ENCODE measurements around the gene CDC14C.
A peak's percentile ranks its signal among the peaks of the same experiment; 100 is the strongest.

Gene CDC14C

DNA sequence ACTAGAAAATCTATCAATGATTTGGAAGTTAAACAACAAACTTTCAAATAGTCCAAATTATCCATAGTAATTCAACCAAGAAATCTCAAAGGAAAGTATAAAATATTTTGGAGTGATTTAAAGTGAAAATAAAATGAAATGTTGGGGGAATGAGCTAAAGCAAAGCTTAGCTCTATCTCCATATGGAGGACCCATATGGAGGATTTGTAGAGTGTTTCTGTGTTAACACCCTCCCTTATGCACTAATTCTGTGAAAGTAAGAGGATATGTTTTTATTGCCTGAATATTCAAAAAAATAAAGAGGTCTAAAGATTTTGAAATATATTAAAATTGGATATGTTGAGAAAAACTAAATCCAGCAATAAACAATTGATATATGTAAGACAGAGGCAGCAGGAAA lies 31.6 kb downstream of the CDC14C start:
- no peak overlapping the region for H2AK5ac ChIP-seq (ENCODE audit: low read length, severe bottlenecking)
- H3K79me1 ChIP-seq (replicated peaks; ENCODE audit: low read length, poor library complexity, severe bottlenecking): no peaks in the 10 kb centered on the region
- no peak overlapping the region for H3K4me2 ChIP-seq (ENCODE audit: low read length, poor library complexity, severe bottlenecking)
- no peak overlapping the region for H2BK12ac ChIP-seq (ENCODE audit: low read length in 2 of 2)
- no peak overlapping the region for H2BK5ac ChIP-seq (ENCODE audit: low read depth, low read length, poor library complexity, severe bottlenecking)
- H3K9me3 ChIP-seq (ENCODE audit: control insufficient read depth, low read length): no peaks in the 10 kb centered on the region
- H4K8ac ChIP-seq (ENCODE audit: low read length): no peak overlapping the region
- DNase-seq: no peak
- H3K9ac ChIP-seq (ENCODE audit: low read length): no peak overlapping the region
- no peaks in the 10 kb centered on the region for H3K36me3 ChIP-seq (ENCODE audit: control insufficient read depth in 1 of 2, insufficient read depth in 2 of 2, low read depth in 1 of 2, low read length in 2 of 2)
- H3K18ac ChIP-seq (ENCODE audit: low read depth in 1 of 2, low read length in 2 of 2): no peak overlapping the region
- no peak overlapping the region for H2AFZ ChIP-seq (ENCODE audit: low read depth, low read length)
- H2BK15ac ChIP-seq (ENCODE audit: low read depth, poor library complexity, severe bottlenecking): no peak overlapping the region
- no peak overlapping the region for H3K4ac ChIP-seq (ENCODE audit: low read depth in 1 of 2, low read length in 2 of 2)
- H3K27ac ChIP-seq (ENCODE audit: low read length, poor library complexity, severe bottlenecking): no peak overlapping the region
- H3K14ac ChIP-seq (ENCODE audit: low read length in 2 of 2): no peak overlapping the region
- no peak overlapping the region for H4K91ac ChIP-seq (ENCODE audit: low read length)
- no peak overlapping the region for H2BK120ac ChIP-seq (ENCODE audit: low read depth, low read length)
- no peaks in the 10 kb centered on the region for H3K4me1 ChIP-seq (ENCODE audit: control insufficient read depth, insufficient read depth, low read depth, low read length)
- no peaks in the 10 kb centered on the region for H3K27me3 ChIP-seq (ENCODE audit: control insufficient read depth in 1 of 2, insufficient read depth in 1 of 2, low read length in 2 of 2)
- no peak overlapping the region for H3K4me3 ChIP-seq (ENCODE audit: insufficient read depth in 1 of 2, low read depth in 1 of 2, low read length in 2 of 2)
- no peak overlapping the region for H3K23ac ChIP-seq (ENCODE audit: low read length in 2 of 2)

GRCh38 chr7:48959676-48960075 lies 35.3 kb downstream of the CDC14C start:
- no peak overlapping the region for H4K91ac ChIP-seq (ENCODE audit: low read length)
- no peak overlapping the region for H3K18ac ChIP-seq (ENCODE audit: low read depth in 1 of 2, low read length in 2 of 2)
- H2BK15ac ChIP-seq (ENCODE audit: low read depth, poor library complexity, severe bottlenecking): no peak overlapping the region
- no peak overlapping the region for H3K4me3 ChIP-seq (ENCODE audit: insufficient read depth in 1 of 2, low read depth in 1 of 2, low read length in 2 of 2)
- H3K27me3 ChIP-seq (ENCODE audit: control insufficient read depth in 1 of 2, insufficient read depth in 1 of 2, low read length in 2 of 2): no peaks in the 10 kb centered on the region
- no peaks in the 10 kb centered on the region for H3K9me3 ChIP-seq (ENCODE audit: control insufficient read depth, low read length)
- H3K4me1 ChIP-seq (ENCODE audit: control insufficient read depth, insufficient read depth, low read depth, low read length): no peaks in the 10 kb centered on the region
- no peak overlapping the region for H3K27ac ChIP-seq (ENCODE audit: low read length, poor library complexity, severe bottlenecking)
- no peak overlapping the region for H4K8ac ChIP-seq (ENCODE audit: low read length)
- no peak overlapping the region for H2AK5ac ChIP-seq (ENCODE audit: low read length, severe bottlenecking)
- H2AFZ ChIP-seq (ENCODE audit: low read depth, low read length): no peak overlapping the region
- H3K9ac ChIP-seq (ENCODE audit: low read length): no peak overlapping the region
- H3K14ac ChIP-seq (ENCODE audit: low read length in 2 of 2): no peak overlapping the region
- no peaks in the 10 kb centered on the region for H3K36me3 ChIP-seq (ENCODE audit: control insufficient read depth in 1 of 2, insufficient read depth in 2 of 2, low read depth in 1 of 2, low read length in 2 of 2)
- no peak overlapping the region for H3K4ac ChIP-seq (ENCODE audit: low read depth in 1 of 2, low read length in 2 of 2)
- H3K23ac ChIP-seq (ENCODE audit: low read length in 2 of 2): no peak overlapping the region
- H3K4me2 ChIP-seq (ENCODE audit: low read length, poor library complexity, severe bottlenecking): no peak overlapping the region
- H2BK5ac ChIP-seq (ENCODE audit: low read depth, low read length, poor library complexity, severe bottlenecking): no peak overlapping the region
- no peaks in the 10 kb centered on the region for H3K79me1 ChIP-seq (replicated peaks; ENCODE audit: low read length, poor library complexity, severe bottlenecking)
- no peak overlapping the region for H2BK12ac ChIP-seq (ENCODE audit: low read length in 2 of 2)
- H2BK120ac ChIP-seq (ENCODE audit: low read depth, low read length): no peak overlapping the region
- no peak for DNase-seq

DNA sequence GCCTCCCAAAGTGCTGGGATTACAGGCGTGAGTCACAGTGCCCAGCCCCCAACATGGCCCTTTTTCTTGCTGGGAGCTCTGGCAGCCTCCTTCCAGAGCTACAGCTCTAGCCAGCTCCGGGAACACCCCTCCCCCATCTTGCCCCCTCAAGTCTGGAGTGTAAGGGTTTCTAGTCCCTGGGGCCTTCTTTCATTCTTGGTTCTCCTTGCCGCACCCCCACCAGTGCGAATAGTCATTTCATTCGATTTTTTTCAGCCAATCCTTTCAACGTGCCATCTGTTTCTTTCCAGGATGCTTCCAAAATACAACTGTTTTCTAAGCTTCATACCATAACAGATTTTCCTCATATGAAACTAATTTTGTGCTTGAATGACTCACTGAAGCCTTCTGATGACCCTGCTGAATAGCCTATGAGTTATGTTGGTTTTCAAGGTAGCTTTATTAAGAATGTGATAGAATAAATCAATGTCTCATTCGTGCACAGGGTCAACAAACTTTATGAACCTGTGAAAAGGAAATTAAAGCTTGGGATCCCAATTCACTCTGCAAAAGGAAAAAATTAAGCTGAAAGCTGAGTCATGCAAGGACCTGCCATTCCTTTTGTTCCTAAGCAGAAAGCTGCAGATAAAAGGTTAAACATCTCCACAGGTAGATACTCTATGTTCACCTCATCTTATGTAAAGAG lies 38.6 kb downstream of the CDC14C start:
- no peak overlapping the region for H2BK12ac ChIP-seq (ENCODE audit: low read length in 2 of 2)
- no peak overlapping the region for H2AFZ ChIP-seq (ENCODE audit: low read depth, low read length)
- no peak overlapping the region for H3K18ac ChIP-seq (ENCODE audit: low read depth in 1 of 2, low read length in 2 of 2)
- 70% methylated on average over 7 of the region's 7 CpGs for WGBS
- H3K9me3 ChIP-seq (ENCODE audit: control insufficient read depth, low read length): no peaks in the 10 kb centered on the region
- H3K27ac ChIP-seq (ENCODE audit: low read length, poor library complexity, severe bottlenecking): no peak overlapping the region
- no peak overlapping the region for H2BK15ac ChIP-seq (ENCODE audit: low read depth, poor library complexity, severe bottlenecking)
- peak overlapping the region; percentile 29 for H3K9ac ChIP-seq (ENCODE audit: low read length)
- no peak overlapping the region for H3K4ac ChIP-seq (ENCODE audit: low read depth in 1 of 2, low read length in 2 of 2)
- no peaks in the 10 kb centered on the region for H3K36me3 ChIP-seq (ENCODE audit: control insufficient read depth in 1 of 2, insufficient read depth in 2 of 2, low read depth in 1 of 2, low read length in 2 of 2)
- H3K79me1 ChIP-seq (replicated peaks; ENCODE audit: low read length, poor library complexity, severe bottlenecking): no peaks in the 10 kb centered on the region
- no peaks in the 10 kb centered on the region for H3K4me1 ChIP-seq (ENCODE audit: control insufficient read depth, insufficient read depth, low read depth, low read length)
- H3K27me3 ChIP-seq (ENCODE audit: control insufficient read depth in 1 of 2, insufficient read depth in 1 of 2, low read length in 2 of 2): no peaks in the 10 kb centered on the region
- DNase-seq: no peak
- no peak overlapping the region for H2BK5ac ChIP-seq (ENCODE audit: low read depth, low read length, poor library complexity, severe bottlenecking)
- H4K8ac ChIP-seq (ENCODE audit: low read length): no peak overlapping the region
- H3K4me3 ChIP-seq (ENCODE audit: insufficient read depth in 1 of 2, low read depth in 1 of 2, low read length in 2 of 2): no peak overlapping the region
- H3K14ac ChIP-seq (ENCODE audit: low read length in 2 of 2): no peak overlapping the region
- no peak overlapping the region for H2AK5ac ChIP-seq (ENCODE audit: low read length, severe bottlenecking)
- H4K91ac ChIP-seq (ENCODE audit: low read length): no peak overlapping the region
- no peak overlapping the region for H2BK120ac ChIP-seq (ENCODE audit: low read depth, low read length)
- no peak overlapping the region for H3K4me2 ChIP-seq (ENCODE audit: low read length, poor library complexity, severe bottlenecking)
- no peak overlapping the region for H3K23ac ChIP-seq (ENCODE audit: low read length in 2 of 2)

- Histone ChIP-seq H3K4me2 (ENCODE audit: low read length, poor library complexity, severe bottlenecking) (no peak overlapping the region), H3K9ac (ENCODE audit: low read length) (peak overlapping the region; percentile 46), H3K36me3 (ENCODE audit: control insufficient read depth in 1 of 2, insufficient read depth in 2 of 2, low read depth in 1 of 2, low read length in 2 of 2) (no peaks in the 10 kb centered on the region), H2BK120ac (ENCODE audit: low read depth, low read length) (no peak overlapping the region), H4K91ac (ENCODE audit: low read length) (no peak overlapping the region), H3K79me1 (replicated peaks; ENCODE audit: low read length, poor library complexity, severe bottlenecking) (no peaks in the 10 kb centered on the region), H2BK12ac (ENCODE audit: low read length in 2 of 2) (no peak overlapping the region), H3K27ac (ENCODE audit: low read length, poor library complexity, severe bottlenecking) (no peak overlapping the region), H4K8ac (ENCODE audit: low read length) (no peak overlapping the region), H3K27me3 (ENCODE audit: control insufficient read depth in 1 of 2, insufficient read depth in 1 of 2, low read length in 2 of 2) (no peaks in the 10 kb centered on the region), H2BK15ac (ENCODE audit: low read depth, poor library complexity, severe bottlenecking) (no peak overlapping the region), H3K14ac (ENCODE audit: low read length in 2 of 2) (no peak overlapping the region), H2AK5ac (ENCODE audit: low read length, severe bottlenecking) (no peak overlapping the region), H3K4me3 (ENCODE audit: insufficient read depth in 1 of 2, low read depth in 1 of 2, low read length in 2 of 2) (no peak overlapping the region), H3K4ac (ENCODE audit: low read depth in 1 of 2, low read length in 2 of 2) (no peak overlapping the region), H3K4me1 (ENCODE audit: control insufficient read depth, insufficient read depth, low read depth, low read length) (no peaks in the 10 kb centered on the region), H3K18ac (ENCODE audit: low read depth in 1 of 2, low read length in 2 of 2) (no peak overlapping the region), H3K9me3 (ENCODE audit: control insufficient read depth, low read length) (no peaks in the 10 kb centered on the region), H2AFZ (ENCODE audit: low read depth, low read length) (no peak overlapping the region), H2BK5ac (ENCODE audit: low read depth, low read length, poor library complexity, severe bottlenecking) (no peak overlapping the region), H3K23ac (ENCODE audit: low read length in 2 of 2) (no peak overlapping the region)
- no peak for DNase-seq
- WGBS: 58% methylated on average over 1 of the region's 3 CpGs
Observed at GRCh38 chr7:48964074-48964473, 39.7 kb downstream of the CDC14C start.
